GM21515 (cell line): Measurements from ENCODE around the gene CAMTA1.

Experiments used
- ATAC-seq: cut with Tn5 transposase; IDR thresholded peaks from one replicate; pipeline ENCODE4 v1.9.1; 2021; ENCODE audit not compliant: unreplicated experiment

The CAMTA1 gene

DNA sequence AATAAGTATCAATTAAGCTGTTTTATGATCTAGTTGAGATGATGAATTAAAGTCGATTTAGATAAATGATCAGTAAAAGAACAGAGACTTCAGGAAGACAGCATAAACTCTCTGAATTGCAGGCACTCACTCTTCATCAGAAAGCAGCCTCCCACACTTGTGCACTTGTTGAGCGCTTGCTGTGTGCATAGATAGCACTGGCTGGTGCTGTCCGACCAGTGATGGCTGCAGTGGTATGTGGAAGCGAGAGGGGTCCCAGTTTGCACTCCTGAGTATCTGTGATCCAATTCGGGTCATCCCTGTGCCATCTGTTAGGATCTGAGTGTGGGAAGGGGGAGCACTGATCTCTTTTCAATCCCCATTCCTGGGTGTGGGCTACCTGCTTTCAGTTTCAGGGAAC lies 137.8 kb downstream of the CAMTA1 start:
- no peak for ATAC-seq

DNA sequence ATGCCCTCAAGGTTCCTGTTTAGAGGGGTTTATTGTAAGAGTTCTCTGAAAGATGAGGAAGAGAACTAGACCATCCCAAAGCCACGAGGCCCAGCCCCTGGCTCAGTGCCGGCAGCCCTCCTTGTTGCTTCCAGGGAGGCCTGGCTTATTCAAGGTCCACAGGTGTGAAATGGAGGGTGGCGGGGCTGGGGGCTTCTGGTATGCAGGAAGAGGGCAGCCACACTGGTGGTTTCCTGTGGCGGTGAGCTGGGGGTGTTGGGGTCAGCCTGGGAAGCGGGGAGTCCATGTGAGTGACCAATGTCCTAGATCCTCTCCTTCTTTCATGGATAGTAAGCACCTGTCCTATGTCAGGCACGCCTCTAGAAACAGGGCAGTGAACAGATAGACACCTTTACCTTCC lies 138.2 kb downstream of the CAMTA1 start:
- no peak for ATAC-seq

DNA sequence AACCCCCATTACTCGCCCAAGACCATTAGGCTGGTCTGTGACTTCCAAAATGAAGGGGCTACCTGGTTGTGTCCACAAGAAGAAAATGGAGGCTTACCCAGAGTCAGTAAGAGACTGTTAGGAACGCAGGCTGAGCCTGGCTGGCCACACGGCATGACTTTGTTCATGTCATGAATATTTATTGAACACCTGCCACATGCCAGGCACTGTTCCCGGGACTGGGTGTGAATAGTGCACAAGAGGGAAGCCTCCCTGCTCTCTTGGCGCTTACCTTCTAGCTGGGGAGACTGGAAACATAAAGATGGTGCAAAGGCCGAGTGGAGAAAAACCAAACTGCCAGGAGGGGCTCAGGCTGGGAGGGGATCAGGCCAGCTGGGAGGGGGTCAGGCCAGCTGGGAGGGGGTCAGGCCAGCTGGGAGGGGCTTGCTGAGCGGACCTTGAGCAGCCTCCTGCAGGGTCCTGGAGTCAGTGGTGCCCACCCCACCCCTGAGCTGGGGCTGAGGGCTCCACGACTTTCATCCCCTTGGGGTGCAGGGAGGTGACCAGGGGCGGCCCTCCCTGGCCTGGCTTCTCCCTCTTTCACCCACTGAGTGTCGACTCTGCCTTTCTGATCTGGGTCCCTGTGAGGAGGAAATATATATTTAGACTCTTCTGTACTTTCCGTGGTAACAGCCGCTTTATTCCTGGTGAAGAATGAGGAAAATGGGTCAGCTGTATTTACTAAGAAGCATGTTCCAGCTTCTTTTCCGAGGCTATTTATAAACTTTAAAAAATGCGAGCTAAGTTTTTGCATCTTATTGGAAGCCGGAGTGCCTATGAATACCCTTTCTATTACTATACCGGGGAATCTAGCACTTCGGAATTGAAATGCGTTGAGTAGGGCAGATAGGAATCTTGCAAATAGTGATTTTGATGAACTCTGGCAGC lies 139.0 kb downstream of the CAMTA1 start:
- ATAC-seq: no peak

DNA sequence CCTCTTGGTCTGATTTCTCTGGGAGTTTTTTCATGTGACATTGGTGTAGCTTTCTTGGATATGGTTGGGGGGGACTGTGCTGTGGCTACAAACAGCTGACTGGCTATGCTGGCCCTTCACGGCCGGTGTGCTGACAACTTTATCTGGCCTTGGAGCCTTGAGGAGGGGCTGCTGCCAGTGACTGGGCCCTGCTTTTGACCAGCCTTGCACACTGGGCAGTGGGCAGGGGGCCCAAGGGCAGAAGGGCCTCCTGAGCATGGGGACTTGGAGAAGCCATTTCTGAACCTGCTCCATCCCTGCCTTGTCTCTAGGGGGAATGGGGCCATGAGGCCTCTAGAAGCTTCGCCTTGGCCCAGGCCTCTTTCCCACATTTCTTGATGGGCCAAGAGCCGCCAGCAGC lies 139.6 kb downstream of the CAMTA1 start:
- no peak for ATAC-seq

DNA sequence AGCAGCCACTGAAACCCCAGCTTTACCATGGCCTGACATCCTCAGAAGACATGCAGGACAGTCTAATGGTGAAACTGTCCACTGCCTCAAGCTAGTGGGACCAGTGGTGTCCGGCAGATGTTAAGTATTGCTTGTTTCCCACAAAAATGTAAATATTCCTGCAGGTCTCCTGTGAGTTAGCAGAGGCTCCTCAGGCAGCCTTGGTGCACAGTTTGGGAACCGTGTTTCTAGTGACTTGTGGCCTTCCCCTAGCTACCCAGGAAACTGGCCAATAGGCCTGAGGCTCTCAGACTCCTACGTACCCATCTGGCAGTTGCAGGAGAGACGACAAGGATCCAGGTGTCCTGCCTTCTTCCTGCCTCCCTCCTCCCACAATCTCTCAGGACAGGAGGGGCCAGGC lies 142.4 kb downstream of the CAMTA1 start:
- no peak for ATAC-seq

DNA sequence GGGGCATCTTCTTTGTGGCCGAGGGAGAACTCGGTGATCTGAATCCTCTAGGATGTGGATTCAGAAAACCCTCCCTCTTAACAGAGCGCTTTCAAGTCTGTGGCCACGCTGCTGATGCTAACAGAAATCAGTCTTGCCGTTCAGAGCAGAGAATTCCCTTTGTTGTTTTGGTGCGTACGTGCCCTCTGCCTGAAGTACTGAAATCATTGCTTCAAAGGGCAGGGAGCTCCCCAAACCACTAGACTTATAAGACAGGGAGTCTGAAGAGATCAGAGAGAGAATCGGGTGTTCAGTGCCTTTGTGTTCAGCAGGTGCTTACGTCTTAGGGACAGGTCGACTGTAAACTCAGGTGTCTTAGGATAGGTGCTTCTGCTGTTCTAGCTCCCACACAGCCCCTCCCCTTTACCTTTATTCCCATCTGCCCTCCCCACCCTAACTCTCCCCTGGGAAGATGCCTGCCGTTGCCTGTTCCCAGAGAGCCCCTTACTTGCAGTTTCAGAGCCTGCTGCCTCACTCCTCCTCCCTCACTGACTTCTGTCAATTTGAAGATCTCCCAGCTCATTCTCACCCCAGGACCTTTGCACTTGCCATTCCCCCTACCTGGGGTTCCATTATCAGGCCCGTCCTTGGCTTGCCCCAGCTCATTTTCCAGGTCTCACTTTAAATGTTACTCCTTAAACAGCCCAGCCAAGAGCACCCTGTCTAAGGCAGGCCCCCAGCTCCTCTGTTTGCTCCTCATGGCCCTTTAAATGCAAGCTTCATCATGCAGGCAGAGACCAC lies 143.0 kb downstream of the CAMTA1 start:
- no peak for ATAC-seq

DNA sequence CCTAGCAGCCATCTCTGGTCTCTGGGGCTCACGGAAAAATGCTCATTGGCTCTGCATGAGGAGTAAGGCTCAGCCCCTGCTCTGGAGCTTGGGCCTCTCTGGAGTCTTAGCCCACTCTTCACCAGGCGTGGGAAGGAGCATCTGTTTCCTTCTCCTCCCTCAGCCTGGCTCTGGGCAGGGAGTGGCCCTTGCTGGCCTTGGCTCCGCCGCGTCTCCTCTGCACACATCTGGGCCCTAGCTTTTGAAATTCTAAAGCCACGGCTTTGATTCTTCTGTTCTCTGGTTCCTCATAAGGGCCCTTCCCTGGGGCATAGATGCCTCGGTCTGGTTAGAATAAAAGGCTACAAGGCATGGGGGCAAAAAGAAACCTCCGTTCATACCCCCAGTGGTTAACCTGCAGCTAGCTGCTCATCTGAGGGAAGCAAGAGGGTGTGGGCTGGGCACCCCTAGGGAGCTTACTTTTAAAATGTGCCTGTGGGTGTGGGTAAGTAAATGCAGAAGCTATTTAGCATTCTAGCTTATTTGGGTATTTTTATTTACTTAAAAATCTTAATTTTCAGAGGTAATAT lies 145.6 kb downstream of the CAMTA1 start:
- ATAC-seq: no peak

DNA sequence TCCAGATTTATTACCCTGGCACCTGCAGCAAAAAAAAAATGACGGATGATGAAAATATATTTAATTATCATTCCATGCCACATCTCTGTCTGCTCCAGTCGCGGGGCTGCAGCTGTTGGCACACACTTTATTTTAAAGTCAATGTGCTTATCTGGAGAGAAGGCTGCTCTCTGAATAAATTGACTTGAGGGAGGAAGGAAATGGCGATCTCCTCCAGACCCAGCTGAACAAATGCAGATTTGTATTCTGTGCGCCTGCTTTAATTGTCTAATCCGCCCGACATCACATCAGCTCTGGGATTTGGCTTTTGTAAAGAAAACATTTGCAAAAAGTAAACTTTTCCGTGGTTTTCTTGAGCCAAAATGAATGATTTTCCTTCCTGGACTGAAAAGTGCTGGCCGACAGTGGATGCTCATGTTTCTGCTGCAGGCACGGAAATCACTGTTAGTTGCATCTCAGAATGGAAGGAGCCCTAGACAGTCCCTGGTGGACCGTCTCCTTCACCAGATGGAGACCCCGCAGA lies 150.2 kb downstream of the CAMTA1 start:
- no peak for ATAC-seq

DNA sequence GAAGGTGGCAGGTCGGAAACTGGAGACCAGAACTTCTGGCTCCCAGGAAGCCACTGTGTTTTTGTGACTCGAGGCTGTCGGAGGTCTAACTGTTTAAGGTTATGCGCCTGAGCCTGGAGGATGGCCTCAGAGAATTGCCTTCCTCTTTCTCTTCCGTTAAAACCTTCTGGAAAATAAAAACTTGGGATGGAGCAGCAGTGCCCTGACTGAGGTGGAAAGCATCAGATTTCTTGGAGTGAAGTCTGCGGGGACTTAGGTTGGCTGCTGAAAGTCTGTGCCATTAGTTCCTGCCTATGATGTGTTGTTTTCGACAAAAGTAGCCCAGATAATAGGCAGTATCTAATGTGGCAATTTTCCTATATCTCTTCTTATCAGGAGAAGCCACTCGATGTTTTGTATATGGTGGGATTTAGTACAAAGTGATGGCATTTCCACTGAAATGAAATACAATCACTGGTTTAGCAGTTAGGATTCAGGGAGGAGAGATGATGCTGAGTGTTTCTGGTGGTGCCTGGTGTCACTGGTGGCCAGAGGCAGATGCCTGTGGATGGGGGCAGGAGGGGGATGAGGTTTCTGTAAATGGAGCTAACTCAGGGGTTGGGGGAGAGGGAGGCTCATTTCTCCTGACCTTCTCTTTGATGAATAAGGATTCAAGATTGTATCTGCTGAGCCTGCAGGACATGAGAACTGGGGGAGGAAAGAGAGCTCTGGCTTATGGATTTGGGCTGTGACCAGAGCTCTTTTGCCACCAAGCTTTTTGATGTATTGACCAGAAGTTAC lies 150.8 kb downstream of the CAMTA1 start:
- no peak for ATAC-seq

DNA sequence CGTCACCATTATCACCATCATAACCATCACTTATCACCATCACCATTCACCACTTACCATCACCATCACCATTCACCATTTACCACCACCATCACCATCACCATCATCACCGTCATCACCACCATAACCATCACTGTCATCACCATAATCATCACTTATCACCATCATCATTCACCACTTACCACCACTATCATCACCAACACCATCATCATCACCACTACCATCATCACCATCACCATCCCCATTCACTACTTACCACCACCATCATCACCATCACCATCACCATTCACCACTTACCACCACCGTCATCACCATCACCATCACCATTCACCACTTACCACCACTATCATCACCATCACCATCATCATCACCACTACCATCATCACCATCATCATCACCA lies 151.8 kb downstream of the CAMTA1 start:
- ATAC-seq: no peak

DNA sequence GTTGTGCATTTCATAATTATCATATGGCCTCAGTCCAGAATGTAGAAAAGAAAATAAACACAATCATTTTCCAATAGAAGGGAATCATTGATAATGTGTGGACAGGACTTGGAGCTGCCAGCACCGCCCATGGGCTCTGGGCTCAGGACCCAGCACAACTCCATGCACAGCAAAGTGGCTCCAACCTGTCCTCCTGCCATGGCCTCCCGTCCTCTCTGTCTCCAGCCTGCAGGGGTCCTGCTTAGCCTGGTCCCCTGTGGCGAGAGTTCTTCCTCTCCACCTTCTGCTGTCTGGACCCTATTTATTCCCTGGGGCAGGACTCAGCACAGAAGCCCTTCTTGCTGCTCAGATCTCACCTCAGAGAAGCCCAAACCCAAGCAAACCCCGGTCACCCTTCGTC lies 154.1 kb downstream of the CAMTA1 start:
- ATAC-seq: no peak

DNA sequence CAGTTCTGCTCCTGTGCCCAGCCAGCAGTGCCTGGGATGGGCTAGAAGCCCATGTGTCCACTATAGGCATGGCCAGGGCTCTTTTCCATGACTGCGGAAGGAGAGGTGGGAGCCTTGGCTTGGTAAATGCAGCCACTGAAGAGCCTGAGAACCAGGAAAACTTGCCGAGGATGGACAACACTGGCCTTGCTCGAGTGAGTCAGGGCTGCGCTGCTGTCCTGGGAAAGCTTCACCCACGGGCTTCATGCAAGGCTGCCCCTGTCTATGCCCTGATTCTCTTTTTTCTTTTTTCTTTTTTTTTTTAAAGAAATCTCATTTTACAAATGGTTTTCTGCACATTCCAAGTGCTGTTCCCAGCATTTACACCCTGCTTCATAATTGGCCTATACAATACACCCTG lies 156.5 kb downstream of the CAMTA1 start:
- no peak for ATAC-seq

DNA sequence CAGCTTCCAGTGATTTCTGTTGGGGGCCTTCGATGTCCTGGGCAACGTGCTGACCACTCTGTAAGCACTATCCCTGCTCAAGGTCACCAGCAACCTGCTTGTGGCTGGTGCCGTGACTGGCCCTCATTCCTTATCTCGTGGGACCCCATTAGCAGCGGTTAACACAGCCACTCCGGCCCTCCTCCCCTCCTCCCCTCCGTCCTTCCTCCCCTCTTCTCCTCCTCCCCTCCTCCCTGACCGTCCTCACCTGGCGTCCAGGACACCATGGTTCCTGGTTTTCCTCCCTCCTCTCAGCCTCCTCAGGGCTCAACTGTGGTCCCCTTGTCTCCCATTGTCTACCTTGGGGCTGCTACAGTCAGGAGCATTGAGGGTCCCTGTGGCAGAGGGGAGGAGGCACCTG lies 157.7 kb downstream of the CAMTA1 start:
- no peak for ATAC-seq

DNA sequence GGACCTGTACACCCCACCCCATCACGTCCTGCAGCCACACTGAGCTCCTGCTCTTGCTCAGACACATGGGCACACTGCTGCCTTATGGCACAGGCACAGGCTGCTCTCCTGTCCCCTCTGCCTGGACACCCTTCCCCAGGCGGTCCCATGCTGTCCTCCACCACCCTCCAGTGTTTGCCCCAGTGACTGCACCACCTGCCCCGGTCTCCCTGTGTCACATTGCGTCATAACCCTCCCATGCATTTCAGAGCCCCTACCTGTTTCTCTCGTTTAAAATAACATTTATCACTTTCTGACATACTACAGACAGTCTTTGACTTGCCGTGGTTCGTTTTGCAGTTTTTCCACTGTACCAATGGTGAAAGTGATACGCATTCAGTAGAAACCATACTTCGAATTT lies 159.2 kb downstream of the CAMTA1 start:
- no peak for ATAC-seq

DNA sequence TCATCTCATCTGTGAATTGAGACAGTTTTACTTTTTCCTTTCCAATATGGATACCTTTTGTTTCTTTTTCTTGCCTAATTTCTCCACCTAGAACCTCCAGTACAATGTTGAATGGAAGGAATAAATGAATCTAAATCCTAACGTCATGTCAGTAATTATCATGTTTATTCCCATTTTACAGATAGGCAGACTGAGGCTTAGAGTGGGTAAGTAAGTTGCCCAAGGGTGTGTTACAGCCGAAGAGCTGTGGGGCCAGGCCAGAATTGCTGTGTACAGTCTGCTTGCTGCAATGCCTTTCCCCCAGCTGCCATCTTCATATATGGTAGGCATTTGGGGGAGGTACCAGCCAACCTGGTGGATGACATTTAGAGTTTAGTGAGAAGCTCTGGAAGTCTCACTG lies 162.7 kb downstream of the CAMTA1 start:
- no peak for ATAC-seq

DNA sequence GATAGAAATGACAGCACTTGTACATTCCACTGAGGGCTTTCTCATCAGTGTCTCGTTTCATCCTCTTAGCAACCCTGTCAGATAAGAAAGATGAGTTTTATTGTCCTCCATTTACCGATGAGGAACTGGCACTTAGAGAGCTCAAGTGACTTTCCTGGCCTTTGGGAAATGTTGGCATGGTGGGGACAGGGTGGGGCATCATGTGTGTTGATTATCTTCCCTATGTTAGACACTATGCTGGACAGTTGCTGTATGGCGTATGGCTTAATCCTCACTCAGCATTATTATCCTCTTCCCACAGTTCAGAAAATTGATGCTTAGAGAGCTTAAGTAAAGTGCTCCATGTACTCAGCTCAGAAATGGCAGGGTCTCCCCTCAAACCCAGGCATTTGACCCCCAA lies 163.2 kb downstream of the CAMTA1 start:
- ATAC-seq: no peak

DNA sequence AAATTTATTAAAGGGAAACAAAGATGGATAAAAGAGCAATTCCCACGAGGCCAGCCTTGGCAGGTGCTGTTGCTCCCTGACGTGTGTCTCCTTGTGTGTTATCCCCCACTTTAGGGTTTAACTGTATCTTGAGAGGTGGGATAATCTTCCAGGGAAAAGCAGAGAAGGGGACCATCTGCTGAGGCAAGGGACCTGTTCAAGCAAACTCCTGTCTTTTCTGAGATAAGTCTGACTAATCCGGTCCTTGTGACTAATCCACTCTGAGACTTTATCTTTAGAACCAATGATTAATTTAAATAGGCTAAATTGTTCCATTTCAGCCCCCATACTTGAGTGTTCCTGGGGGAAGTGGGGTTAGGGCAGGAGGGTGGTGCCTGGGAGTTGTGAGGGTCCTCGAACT lies 163.6 kb downstream of the CAMTA1 start:
- ATAC-seq: no peak

DNA sequence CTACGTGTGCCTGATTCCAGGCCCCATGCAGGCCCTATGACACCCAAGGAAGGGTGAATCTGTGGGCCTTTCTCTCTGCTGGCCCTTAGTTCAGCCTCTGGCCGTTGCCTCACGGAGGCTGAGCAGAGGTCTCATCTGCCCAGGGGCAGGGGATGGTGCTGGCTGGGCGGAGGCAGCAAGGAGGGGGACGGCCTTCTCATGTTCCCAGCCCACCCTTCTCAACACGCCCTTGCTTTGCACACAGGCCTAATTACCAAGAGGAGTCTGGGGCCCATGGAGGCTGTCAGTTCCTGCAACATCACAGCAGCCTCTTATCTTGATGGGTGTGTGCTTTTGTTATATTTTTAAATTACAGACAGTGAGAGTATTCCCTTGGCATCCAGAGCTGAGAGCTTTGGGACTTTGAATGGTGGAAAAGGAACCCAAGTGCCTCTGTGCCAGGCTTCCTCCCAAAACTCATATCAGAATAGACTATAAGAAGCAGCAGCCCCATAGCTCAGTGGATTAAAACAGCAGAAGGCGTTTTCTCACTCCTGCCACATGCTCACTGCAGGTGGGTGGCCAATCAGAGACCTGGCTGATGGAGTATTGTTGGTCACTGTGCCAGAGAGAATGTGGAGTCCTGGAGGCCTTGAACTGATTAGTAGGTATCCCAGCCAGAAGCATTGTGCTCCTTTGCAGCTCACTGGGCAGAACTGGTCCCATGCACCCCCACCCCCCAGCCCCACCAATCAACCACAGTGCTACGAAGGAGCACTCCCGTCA lies 164.9 kb downstream of the CAMTA1 start:
- ATAC-seq: no peak

DNA sequence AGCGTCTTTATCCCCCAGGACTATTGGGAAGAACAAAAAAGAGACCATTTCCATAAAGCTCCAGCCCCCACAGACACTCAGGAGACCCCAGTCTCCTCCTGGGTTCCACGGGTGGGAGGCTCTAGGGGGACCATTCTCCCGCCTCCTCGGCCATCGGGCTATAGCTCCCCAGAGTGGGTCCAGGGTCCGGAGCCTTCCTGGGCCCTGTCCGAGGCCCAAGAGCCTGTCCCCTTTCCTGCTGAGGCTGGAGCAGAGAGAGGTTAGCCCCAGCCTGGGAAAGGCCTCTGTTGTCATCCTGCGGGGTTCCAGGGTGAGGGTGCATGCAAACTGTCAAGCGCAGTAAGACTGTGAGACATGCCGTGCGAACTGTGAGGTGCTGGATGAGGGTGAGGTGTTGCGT lies 166.3 kb downstream of the CAMTA1 start:
- ATAC-seq: no peak

DNA sequence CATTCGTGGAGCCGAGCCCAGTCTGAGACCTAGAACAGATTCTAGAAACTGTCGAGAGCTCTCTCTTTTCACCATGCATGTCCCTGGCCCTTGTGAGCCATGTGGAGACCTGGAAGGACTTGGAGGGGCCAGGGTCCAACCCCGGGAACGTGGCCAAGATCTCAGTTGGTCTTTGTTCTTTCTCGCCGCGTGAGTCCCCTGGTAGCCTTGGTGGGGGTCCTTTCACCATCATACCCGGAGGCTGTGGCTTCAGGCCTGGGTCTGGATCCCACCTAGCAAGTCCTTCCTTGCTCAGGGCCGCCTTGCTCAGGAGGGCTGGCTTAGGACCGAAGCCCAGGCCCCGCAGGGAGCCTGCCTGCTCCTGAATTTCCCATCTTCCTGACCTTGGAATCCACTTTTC lies 168.0 kb downstream of the CAMTA1 start:
- ATAC-seq: no peak
